Inferior parietal cortex (tissue), 1 donor: ENCODE measurements around the gene ELAPOR2.
"Not testable (repeated sequence)": the region's sequence is repeated elsewhere in the genome, so short reads cannot be mapped to it uniquely, and the experiment has no call there.

Experiments used
- DNase-seq: peaks from one replicate; pipeline ENCODE4 v3.0.0-alpha.2; 2016; ENCODE audit errors: extremely low spot score

Gene ELAPOR2

DNA sequence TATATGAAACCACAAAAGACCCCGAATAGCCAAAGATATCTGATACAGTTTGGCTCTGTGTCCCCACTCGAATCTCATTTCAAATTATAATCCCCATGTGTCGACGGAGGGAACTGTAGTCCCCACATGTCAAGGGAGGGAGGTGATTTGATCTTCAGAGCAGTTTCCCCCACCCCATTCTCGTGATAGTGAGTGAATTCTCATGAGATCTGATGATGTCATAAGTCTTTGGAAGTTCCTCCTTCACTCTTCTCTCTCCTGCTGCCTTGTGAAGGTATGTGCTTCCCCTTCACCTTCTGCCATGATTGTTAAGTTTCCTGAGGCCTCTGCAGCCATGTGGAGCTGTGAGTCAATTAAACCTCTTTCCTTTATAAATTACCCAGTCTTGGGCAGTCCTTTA lies 13.0 kb downstream of the ELAPOR2 start:
- no peak for DNase-seq

DNA sequence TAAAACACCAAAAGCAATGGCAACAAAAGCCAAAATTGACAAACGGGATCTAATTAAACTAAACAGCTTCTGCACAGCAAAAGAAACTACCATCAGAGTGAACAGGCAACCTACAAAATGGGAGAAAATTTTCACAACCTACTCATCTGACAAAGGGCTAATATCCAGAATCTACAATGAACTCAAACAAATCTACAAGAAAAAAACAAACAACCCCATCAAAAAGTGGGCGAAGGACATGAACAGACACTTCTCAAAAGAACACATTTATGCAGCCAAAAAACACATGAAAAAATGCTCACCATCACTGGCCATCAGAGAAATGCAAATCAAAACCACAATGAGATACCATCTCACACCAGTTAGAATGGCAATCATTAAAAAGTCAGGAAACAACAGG lies 14.7 kb downstream of the ELAPOR2 start:
- not testable (repeated sequence) for DNase-seq

DNA sequence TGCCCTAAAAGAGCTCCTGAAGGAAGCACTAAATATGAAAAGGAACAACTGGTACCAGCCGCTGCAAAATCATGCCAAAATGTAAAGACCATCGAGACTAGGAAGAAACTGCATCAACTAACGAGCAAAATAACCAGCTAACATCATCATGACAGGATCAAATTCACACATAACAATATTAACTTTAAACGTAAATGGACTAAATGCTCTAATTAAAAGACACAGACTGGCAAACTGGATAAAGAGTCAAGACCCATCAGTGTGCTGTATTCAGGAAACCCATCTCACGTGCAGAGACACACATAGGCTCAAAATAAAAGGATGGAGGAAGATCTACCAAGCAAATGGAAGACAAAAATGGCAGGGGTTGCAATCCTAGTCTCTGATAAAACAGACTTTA lies 17.9 kb downstream of the ELAPOR2 start:
- not testable (repeated sequence) for DNase-seq

DNA sequence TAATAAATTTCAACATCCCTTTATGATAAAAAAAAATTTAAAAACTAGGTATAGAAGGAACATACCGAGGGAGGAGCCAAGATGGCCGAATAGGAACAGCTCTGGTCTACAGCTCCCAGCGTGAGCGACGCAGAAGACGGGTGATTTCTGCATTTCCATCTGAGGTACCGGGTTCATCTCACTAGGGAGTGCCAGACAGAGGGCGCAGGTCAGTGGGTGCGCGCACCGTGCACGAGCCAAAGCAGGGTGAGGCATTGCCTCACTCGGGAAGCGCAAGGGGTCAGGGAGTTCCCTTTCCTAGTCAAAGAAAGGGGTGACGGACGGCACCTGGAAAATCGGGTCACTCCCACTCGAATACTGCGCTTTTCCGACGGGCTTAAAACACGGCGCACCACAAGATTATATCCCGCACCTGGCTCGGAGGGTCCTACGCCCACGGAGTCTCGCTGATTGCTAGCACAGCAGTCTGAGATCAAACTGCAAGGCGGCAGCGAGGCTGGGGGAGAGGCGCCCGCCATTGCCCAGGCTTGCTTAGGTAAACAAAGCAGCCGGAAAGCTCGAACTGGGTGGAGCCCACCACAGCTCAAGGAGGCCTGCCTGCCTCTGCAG lies 19.7 kb downstream of the ELAPOR2 start:
- not testable (repeated sequence) for DNase-seq

DNA sequence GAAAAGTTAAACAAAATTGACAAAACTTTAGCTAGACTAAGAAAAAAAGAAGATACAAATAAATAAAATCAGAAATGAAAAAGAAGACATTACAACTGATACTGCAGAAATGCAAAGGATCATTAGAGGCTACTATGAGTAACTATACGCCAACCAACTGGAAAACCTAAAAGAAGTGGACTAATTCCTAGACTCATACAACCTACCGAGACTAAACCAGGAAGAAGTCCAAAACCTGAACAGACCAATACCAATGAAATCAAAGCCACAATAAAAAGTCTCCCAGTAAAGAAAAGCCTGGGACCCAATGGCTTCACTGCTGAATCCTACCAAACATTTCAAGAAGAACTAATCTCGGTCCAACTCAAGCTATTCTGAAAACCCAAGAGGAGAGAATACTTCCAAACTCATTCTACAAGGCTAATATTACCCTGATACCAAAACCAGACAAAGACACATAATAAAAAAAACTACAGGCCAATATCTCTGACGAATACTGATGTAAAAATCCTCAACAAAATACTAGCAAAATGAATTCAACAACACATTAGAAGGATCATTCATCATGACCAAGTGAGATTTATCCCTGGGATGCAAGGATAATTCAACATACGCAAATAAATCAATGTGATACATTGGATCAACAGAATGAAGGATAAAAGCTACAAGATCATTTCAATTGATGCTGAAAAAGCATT lies 20.3 kb downstream of the ELAPOR2 start:
- DNase-seq, result no peak

DNA sequence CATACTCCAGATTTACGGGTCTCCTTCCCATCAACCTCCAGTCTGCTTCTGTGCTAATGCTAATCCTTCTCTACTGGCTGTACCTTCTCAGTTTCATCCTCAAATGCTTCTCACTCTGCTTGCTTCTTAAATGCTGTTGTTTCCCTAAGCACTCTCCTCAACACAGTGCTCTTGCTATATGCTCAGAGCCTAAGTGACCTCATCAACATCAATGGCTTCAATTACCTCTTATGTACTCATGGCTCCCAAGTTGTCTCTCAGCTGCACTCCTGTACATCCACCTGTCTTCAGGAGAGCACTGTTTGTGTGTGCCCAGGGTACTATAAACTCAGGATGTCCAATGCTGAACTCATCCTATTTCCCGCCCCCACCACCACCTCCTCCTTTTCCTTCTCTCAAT lies 22.5 kb downstream of the ELAPOR2 start:
- DNase-seq, result no peak

DNA sequence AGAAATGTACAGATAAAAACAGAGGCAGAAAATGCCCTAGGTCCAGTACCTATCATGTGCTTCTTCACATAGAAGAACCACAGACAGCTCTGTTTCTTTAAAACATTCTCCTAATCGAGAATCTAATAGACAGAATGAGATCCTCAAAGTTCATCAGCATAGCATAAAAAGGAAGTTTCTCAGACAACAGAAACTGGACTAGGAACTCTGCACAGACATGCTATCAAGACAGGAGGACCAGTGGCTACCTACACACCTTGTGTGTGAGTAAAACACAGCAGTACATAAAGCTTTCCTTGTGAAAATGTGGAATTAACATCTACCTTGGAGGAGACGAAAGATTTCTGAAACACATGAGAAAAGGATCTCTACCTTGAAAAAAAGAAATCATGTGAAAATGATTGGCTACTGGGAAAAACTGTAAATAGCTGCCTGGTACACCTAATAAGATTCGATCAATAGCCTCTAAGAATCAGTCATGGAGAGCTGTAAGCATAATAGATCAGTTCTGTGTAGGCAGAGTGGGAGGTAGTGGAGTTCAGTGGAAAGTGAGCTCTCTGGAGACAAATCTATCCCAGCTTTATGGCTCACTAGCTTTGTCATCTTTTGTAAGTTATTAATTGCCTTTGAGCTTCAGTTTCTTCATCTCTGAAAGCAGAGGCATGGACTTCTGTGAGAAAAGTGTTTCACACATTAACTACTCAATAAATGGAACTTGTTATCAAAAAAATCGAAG lies 26.7 kb downstream of the ELAPOR2 start:
- no peak for DNase-seq

DNA sequence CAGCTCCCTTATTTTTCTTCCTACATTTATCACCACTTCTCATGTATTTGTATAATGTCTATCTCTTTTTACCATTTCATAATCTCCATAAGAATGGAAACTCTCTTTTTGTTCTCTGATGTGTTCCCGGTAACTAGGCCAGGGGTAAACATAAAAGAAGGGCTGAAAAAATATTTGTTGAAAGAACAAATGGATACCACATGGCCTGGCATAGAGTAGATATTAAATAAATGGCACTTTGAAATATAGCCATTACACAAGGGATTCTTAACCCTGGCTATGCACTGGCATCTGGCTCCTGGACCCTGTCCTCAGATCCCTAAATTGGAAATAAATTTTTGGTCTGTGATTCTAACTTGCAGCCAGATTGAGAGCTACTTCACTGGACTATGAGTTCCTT lies 30.4 kb downstream of the ELAPOR2 start:
- no peak for DNase-seq

DNA sequence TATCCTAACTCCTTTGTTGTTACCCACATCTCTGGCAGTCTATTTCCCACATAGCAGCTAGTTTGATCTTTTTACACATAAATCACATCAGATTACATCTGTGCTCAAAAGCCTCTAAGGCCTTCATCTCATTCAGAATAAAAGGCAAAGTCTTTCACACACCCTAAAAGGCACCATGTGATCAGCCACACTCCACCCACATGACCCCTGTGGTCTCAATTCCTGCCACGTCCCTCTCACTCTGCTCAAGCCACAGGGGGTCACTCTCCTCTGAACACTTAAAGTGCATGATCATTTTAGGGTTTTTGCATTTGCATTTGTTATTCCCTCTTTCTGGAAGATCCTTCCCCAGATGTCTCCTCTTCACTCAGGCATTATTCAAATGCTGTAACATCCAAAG lies 30.8 kb downstream of the ELAPOR2 start:
- no peak for DNase-seq

DNA sequence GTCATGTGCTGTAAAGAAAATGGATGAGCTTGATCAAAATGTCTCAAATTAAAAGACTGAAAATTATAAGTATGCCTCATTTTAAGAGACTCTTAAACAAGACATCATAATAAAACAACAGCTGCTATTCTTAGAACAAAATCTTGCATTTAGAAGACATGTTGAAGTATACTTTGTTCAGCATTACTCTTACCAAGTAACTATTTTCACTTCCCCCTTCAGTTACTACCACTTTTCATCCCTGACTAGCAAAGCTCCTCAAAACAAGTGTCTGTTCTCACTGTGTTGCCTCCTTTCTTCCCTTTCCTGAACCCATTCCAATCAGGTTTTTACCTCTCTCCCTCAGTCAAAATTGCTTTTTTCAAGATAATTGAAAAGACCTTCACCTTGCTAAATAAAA lies 31.6 kb downstream of the ELAPOR2 start:
- DNase-seq, result no peak

DNA sequence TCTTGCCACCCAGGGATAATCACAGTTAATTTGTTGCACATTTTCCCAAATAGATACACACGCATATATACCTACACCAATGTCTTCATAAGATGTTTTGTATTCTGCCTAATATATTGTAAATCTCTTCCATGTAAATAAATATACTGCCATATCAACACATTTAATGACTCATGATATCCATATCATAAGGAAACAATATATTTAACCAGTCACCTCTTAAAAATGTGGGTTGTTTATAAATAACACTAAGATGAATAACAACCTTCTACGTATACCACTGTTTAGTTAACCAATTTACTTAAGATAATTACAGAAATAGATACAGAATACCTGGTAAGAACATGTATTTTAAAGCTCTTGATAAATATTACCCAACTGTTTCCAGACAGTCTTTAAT lies 38.2 kb downstream of the ELAPOR2 start:
- DNase-seq, result no peak

DNA sequence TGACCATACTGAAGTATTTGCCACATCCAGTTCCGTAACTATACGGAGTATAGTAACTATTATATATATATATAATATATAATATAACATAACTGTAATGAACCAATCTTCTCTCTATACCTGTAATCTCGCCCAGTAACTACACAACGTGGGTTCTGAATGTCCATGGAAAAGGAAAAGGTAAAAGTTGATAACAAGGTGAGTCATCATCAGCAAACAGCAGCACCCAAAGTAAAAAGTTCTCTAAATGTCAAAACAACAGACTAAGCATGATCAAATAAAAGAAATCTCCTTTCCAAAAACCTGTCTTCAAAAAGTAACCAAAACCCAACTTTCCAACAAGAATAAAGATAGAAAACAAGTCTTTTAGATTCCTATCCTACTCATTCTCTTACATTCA lies 42.8 kb downstream of the ELAPOR2 start:
- no peak for DNase-seq

DNA sequence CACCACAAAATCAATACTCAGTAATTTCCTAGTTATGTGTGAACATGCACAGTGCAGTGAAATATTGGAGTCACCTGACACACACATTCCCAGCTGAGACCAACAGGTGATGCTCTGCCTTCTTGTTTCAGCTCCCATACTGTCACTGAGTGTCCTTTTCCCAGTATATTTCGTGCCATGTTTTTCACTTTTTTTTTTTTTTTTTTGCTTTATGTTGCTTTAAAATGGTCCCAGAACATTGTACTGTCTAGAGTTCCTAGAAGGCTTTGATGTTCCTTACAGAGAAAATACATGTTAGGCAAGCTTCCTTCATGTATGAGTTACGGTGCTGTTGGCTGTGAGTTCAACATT lies 45.6 kb downstream of the ELAPOR2 start:
- no peak for DNase-seq

DNA sequence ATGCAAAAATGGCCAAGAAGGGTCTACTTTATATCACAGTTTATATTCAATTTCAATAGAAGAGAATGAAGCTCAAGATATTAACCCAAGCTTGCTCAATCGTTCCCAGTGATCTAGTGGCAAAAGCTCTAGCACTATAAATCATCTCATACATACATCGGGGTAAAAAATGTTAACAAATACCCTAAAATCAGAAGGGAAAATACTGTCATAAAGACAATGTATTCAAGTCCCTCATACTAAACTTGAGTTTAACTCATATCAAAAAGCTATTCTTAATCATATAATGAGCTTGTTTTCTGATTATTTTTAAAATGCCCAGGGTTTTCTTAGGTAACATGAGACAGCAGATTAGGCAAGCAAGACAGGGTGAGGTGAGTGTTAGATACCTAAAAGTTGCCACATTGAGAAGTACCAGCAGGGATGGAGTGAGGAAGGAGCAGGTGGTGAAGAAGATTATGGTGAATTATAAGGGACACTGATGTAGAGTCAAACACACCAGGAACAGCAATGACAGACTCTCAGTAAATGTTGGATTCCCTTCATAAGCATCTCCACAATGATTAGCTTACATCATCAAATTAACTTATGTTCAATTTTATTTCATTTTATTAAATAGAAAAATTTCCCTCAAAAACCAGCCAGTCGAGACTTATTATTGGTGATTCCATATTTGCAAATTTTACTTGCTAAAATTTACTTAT lies 46.2 kb downstream of the ELAPOR2 start:
- DNase-seq, result no peak
